K562 (cell line): ENCODE results near the gene TRMT1. TPM values are rescaled to one million over a fixed set of nuclear protein-coding genes. Genes with fewer than 3 reads are reported as not detected.

Experiments used
- ARID3B ChIP-seq: fragments of 250-450 bp; sonication (Bioruptor Pico); IDR thresholded peaks from 2 replicates; pipeline ENCODE4 v1.4.0; 2020; ENCODE audit warnings: borderline replicate concordance
- ETV1 ChIP-seq: fragments of 450-650 bp; conservative IDR thresholded peaks from 2 replicates; pipeline ENCODE4 v1.6.1; 2016; ENCODE audit warnings: missing genetic modification characterization, control low read depth, low read depth, missing compliant biosample characterization
- FOXO4 ChIP-seq: fragments of 450-650 bp; formaldehyde crosslinking; IDR thresholded peaks from 2 replicates; pipeline ENCODE4 v1.4.0; 2020; ENCODE audit warnings: mild to moderate bottlenecking, moderate library complexity
- HIVEP1 ChIP-seq: fragments of 250-450 bp; sonication (Bioruptor Pico); IDR thresholded peaks from 2 replicates; pipeline ENCODE4 v1.4.0; 2020; ENCODE audit warnings: mild to moderate bottlenecking
- IRF9 ChIP-seq: fragments of 450-650 bp; IDR thresholded peaks from 2 replicates; pipeline ENCODE4 v1.6.1; 2016; ENCODE audit warnings: missing biosample characterization, missing genetic modification characterization
- KAT7 ChIP-seq: sonication (generic); formaldehyde crosslinking; IDR thresholded peaks from 2 replicates; pipeline ENCODE4 v1.8.0; 2022; ENCODE audit warnings: missing genetic modification reagents, mild to moderate bottlenecking, borderline replicate concordance
- NR3C1 ChIP-seq: sonication (generic); formaldehyde crosslinking; IDR thresholded peaks from 2 replicates; pipeline ENCODE4 v1.8.1; 2022; ENCODE audit warnings: missing genetic modification reagents
- PHF20 ChIP-seq: fragments of 450-650 bp; IDR thresholded peaks from 2 replicates; pipeline ENCODE4 v1.6.1; 2018; ENCODE audit not compliant: partially characterized antibody
- REST ChIP-seq, 2 experiments: fragments of 450-650 bp; formaldehyde crosslinking in 1 of 2; IDR thresholded peaks; 2 replicates each; pipeline versions ENCODE4 v1.4.0 to v1.6.1; 2014 to 2020; ENCODE audit warnings: mild to moderate bottlenecking in 2 of 2, borderline replicate concordance in 1 of 2, low read depth in 1 of 2
- SNIP1 ChIP-seq: fragments of 450-650 bp; IDR thresholded peaks from 2 replicates; pipeline ENCODE4 v1.7.1; 2017; ENCODE audit warnings: low read depth, mild to moderate bottlenecking
- SRF ChIP-seq, 2 experiments: fragments of 250-450, 450-650 bp in 1 of 2; sonication (Bioruptor Pico) in 1 of 2; sonication (generic) in 1 of 2; formaldehyde crosslinking; IDR thresholded peaks; 2 replicates each; pipeline versions ENCODE4 v1.5.0 to v1.5.1; 2020 to 2022; ENCODE audit warnings: mild to moderate bottlenecking in 1 of 2, missing genetic modification reagents in 1 of 2
- ZBTB34 ChIP-seq: fragments of 250-450 bp; sonication (Bioruptor Pico); IDR thresholded peaks from 2 replicates; pipeline ENCODE4 v1.8.0; 2021; ENCODE audit warnings: mild to moderate bottlenecking, moderate library complexity
- polyA plus RNA-seq, 8 experiments: library from polyadenylated mRNA; depleted of rRNA in 4 of 8; stranded (reverse) in 5 of 8; unstranded in 3 of 8; fragments of >200 nt; fragmentation: Nextera tagmentation in 2 of 8; fragmentation: Illumina TruSeq in 1 of 8; extraction: Ambion mirVana in 2 of 8; extraction: Trizol in 1 of 8; gene quantifications; 2 replicates each; pipeline versions ENCODE4 v1.2.1 to v1.2.3, GENCODE V29; 2011 to 2014; ENCODE audit warnings: inconsistent platforms in 1 of 8, missing spikeins in 1 of 8
- total RNA-seq, 7 experiments: library from RNA; depleted of rRNA in 6 of 7; stranded (reverse); fragments of >200 nt in 6 of 7; fragmentation: Illumina TruSeq in 2 of 7; extraction: Trizol in 2 of 7; gene quantifications; 2 replicates each; pipeline versions ENCODE4 v1.2.1 to v1.2.3, GENCODE V29; 2011 to 2021; ENCODE audit warnings: low replicate concordance in 1 of 7

TRMT1 gene
- total and polyA plus RNA-seq, 9 of the 15 experiments (the other 6 are each of a cell fraction or from before 2014, with no cell fraction given) = 5.8 to 158 (median 54.3) TPM

GRCh38 chr19:13150187-13150930, 33.8 kb upstream of the TRMT1 start, which contains the start of the genes IER2 and STX10 (continued):
- peak; percentile 41; the same call in 1 of the 2 replicates for TF ChIP-seq REST (IDR thresholded peaks at IDR 0.05; ENCODE audit: borderline replicate concordance)
- 0 out of 2 replicates have a peak, but pooled peaks have one; percentile 26 for TF ChIP-seq REST (CRISPR knock-in tag; IDR thresholded peaks at IDR 0.05; ENCODE audit: low read depth)
- no peak for TF ChIP-seq FOXO4 (CRISPR knock-in tag)
- TF ChIP-seq HIVEP1 = no peak; the same call in 1 of the 2 replicates
- TF ChIP-seq KAT7 (CRISPR knock-in tag) = peak; percentile 38
- TF ChIP-seq ARID3B (CRISPR knock-in tag) = no peak
- TF ChIP-seq SRF (CRISPR knock-in tag; IDR thresholded peaks at IDR 0.05) = peak in 1 of 2 experiments; percentile 70; a peak in 2 of 4 replicates
- no peak for TF ChIP-seq ZBTB34
- TF ChIP-seq NR3C1 = no peak
- TF ChIP-seq IRF9 (tag) = no peak
- peak; percentile 91 for TF ChIP-seq ETV1 (tag)
- TF ChIP-seq PHF20 = no peak
- TF ChIP-seq SNIP1 = peak; percentile 92
